ENCODE results near the gene GPRC5C.

The GPRC5C gene

GRCh38 chr17:74453665-74454196 is 21.8 kb downstream of the GPRC5C start:
- no peak for DNase-seq

GRCh38 chr17:74454197-74455024 is 22.5 kb downstream of the GPRC5C start:
- peak; percentile 81 to 84 for DNase-seq

- no peak for DNase-seq
Observed at GRCh38 chr17:74455025-74455545, 23.2 kb downstream of the GPRC5C start.

GRCh38 chr17:74455821-74456220 is 23.9 kb downstream of the GPRC5C start:
- no peak for DNase-seq

GRCh38 chr17:74457146-74457819 is 25.4 kb downstream of the GPRC5C start:
- DNase-seq, result peak; percentile 32 to 68

GRCh38 chr17:74457820-74458166 is 25.9 kb downstream of the GPRC5C start:
- no peak for DNase-seq

- DNase-seq, result no peak
Observed at GRCh38 chr17:74458835-74459234, 26.9 kb downstream of the GPRC5C start.

GRCh38 chr17:74459622-74460021 is 27.7 kb downstream of the GPRC5C start:
- DNase-seq, result no peak

GRCh38 chr17:74460241-74460640 is 28.4 kb downstream of the GPRC5C start:
- DNase-seq, result no peak

- DNase-seq, result no peak
Observed at GRCh38 chr17:74460996-74461395, 29.1 kb downstream of the GPRC5C start.

GRCh38 chr17:74461611-74462010 is 29.7 kb downstream of the GPRC5C start:
- DNase-seq, result no peak

GRCh38 chr17:74464730-74465377 is 33.0 kb downstream of the GPRC5C start:
- DNase-seq, result no peak

- DNase-seq, result no peak
Observed at GRCh38 chr17:74465378-74466110, 33.7 kb downstream of the GPRC5C start.

- DNase-seq, result peak; percentile 18 to 42
Observed at GRCh38 chr17:74466111-74466827, 34.4 kb downstream of the GPRC5C start, which contains the start of gene CD300A. Gene CD300A, plus strand, starts transcription at chr17:74466634. Its CDS starts 70 bp downstream, at chr17:74466704.

- no peak for DNase-seq
Observed at GRCh38 chr17:74466828-74467184, 34.9 kb downstream of the GPRC5C start.

GRCh38 chr17:74467221-74467951 is 35.5 kb downstream of the GPRC5C start:
- DNase-seq, result no peak

GRCh38 chr17:74471341-74471740 is 39.5 kb downstream of the GPRC5C start:
- DNase-seq, result no peak

GRCh38 chr17:74472890-74473289 is 41.0 kb downstream of the GPRC5C start:
- DNase-seq, result no peak

GRCh38 chr17:74473294-74473693 is 41.4 kb downstream of the GPRC5C start:
- DNase-seq, result no peak

GRCh38 chr17:74474043-74474792 is 42.3 kb downstream of the GPRC5C start:
- no peak for DNase-seq
